Measurements from ENCODE around the gene MACROD2.

- TF ChIP-seq, protein P1, sequence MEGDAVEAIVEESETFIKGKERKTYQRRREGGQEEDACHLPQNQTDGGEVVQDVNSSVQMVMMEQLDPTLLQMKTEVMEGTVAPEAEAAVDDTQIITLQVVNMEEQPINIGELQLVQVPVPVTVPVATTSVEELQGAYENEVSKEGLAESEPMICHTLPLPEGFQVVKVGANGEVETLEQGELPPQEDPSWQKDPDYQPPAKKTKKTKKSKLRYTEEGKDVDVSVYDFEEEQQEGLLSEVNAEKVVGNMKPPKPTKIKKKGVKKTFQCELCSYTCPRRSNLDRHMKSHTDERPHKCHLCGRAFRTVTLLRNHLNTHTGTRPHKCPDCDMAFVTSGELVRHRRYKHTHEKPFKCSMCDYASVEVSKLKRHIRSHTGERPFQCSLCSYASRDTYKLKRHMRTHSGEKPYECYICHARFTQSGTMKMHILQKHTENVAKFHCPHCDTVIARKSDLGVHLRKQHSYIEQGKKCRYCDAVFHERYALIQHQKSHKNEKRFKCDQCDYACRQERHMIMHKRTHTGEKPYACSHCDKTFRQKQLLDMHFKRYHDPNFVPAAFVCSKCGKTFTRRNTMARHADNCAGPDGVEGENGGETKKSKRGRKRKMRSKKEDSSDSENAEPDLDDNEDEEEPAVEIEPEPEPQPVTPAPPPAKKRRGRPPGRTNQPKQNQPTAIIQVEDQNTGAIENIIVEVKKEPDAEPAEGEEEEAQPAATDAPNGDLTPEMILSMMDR (IDR thresholded peaks at IDR 0.05; ENCODE audit: insufficient read depth, low read length, poor library complexity, severe bottlenecking), result no peak
- TF ChIP-seq EZH2phosphoT487 (conservative IDR thresholded peaks at IDR 0.05; ENCODE audit: low read length), result no peak
Measured at GRCh38 chr20:15854911-15855310, 1859.6 kb downstream of the MACROD2 start.
